GM12801 (cell line): Measurements from ENCODE around the gene HOXB7.

ENCODE experiments used
- CTCF ChIP-seq: IDR thresholded peaks from one replicate; pipeline ENCODE4 v1.5.1; 2011; ENCODE audit warnings: control low read depth; ENCODE audit not compliant: insufficient read length; ENCODE audit errors: extremely low read depth

HOXB7 gene

GRCh38 chr17:48563385-48563838 is 47.4 kb downstream of the HOXB7 start:
- no peak for TF ChIP-seq CTCF

GRCh38 chr17:48562934-48563333 is 47.9 kb downstream of the HOXB7 start:
- TF ChIP-seq CTCF, result no peak

- no peak for TF ChIP-seq CTCF
Observed at GRCh38 chr17:48561884-48562810, 48.7 kb downstream of the HOXB7 start.

GRCh38 chr17:48559840-48560817 is 50.7 kb downstream of the HOXB7 start:
- no peak for TF ChIP-seq CTCF

GRCh38 chr17:48559122-48559839 is 51.5 kb downstream of the HOXB7 start:
- no peak for TF ChIP-seq CTCF

GRCh38 chr17:48558831-48559121 is 52.0 kb downstream of the HOXB7 start:
- TF ChIP-seq CTCF, result no peak
